PC-9 (cell line): Measurements from ENCODE around the gene MMP7. TPM values are rescaled to one million over a fixed set of nuclear protein-coding genes. Genes with fewer than 3 reads are reported as not detected.

Source experiments
- BruUV-seq: library from RNA; stranded (reverse); fragments of 400-500 nt; replicated peaks from 2 replicates; lab custom pipeline; 2021; lab: Mats Ljungman, UMichigan
- CTCF ChIA-PET: fragments of 300-600 bp; sonication (Branson Sonifier 250); formaldehyde crosslinking; loops from one replicate; lab custom pipeline; 2022; ENCODE audit warnings: antibody characterized with exemption; lab: Charles Lee
- POLR2A ChIA-PET: fragments of 300-600 bp; sonication (Branson Sonifier 250); formaldehyde crosslinking; loops from one replicate; lab custom pipeline; 2022; ENCODE audit warnings: antibody characterized with exemption; ENCODE audit not compliant: unreplicated experiment; lab: Charles Lee
- DNase-seq, 2 experiments: peaks; one replicate each; pipeline versions ENCODE4 v3.0.0 to v3.0.0-alpha.2; 2015 to 2022; ENCODE audit warnings: mixed read lengths in 1 of 2
- H2AFZ ChIP-seq: fragments of 200-600 bp; sonication (generic); 2 replicates; pipeline ENCODE4 v1.8.1; 2017; ENCODE audit warnings: antibody characterized with exemption
- H3F3A ChIP-seq: fragments of 200-600 bp; sonication (generic); 2 replicates; pipeline ENCODE4 v1.8.1; 2017; ENCODE audit warnings: antibody characterized with exemption, mild to moderate bottlenecking, low read depth; ENCODE audit not compliant: insufficient read depth
- H3K27ac ChIP-seq: fragments of 200-600 bp; sonication (generic); 2 replicates; pipeline ENCODE4 v1.6.1; 2016; ENCODE audit warnings: mixed run types
- H3K27me3 ChIP-seq: fragments of 200-600 bp; sonication (generic); 2 replicates; pipeline ENCODE4 v1.6.1; 2016; ENCODE audit warnings: low read depth, mixed run types; ENCODE audit not compliant: insufficient read depth
- H3K36me3 ChIP-seq: fragments of 200-600 bp; sonication (generic); 2 replicates; pipeline ENCODE4 v1.6.1; 2016; ENCODE audit warnings: low read depth, mixed run types
- H3K4me1 ChIP-seq: fragments of 200-600 bp; sonication (generic); replicated peaks from 2 replicates; pipeline ENCODE4 v1.6.1; 2016; ENCODE audit warnings: mixed run types; ENCODE audit not compliant: insufficient read depth
- H3K4me2 ChIP-seq: fragments of 200-600 bp; sonication (generic); 2 replicates; pipeline ENCODE4 v1.6.1; 2017; ENCODE audit warnings: mixed run types
- H3K4me3 ChIP-seq: fragments of 200-600 bp; sonication (generic); 2 replicates; pipeline ENCODE4 v1.6.1; 2016; ENCODE audit warnings: mixed run types
- H3K79me2 ChIP-seq: fragments of 200-600 bp; sonication (generic); 2 replicates; pipeline ENCODE4 v1.6.1; 2017; ENCODE audit warnings: low read depth, mixed run types
- H3K9me2 ChIP-seq: fragments of 200-600 bp; sonication (generic); 2 replicates; pipeline ENCODE4 v1.8.1; 2017; ENCODE audit warnings: mild to moderate bottlenecking; ENCODE audit not compliant: insufficient read depth
- H3K9me3 ChIP-seq: fragments of 200-600 bp; sonication (generic); 2 replicates; pipeline ENCODE4 v1.8.1; 2016; ENCODE audit warnings: low read depth; ENCODE audit not compliant: insufficient read depth
- H4K20me1 ChIP-seq: fragments of 200-600 bp; sonication (generic); 2 replicates; pipeline ENCODE4 v1.8.1; 2017; ENCODE audit not compliant: insufficient read depth
- EZH2 ChIP-seq: fragments of 200-600 bp; sonication (generic); IDR thresholded peaks from 2 replicates; pipeline ENCODE4 v1.8.0; 2017; ENCODE audit warnings: antibody characterized with exemption, low read depth
- intact Hi-C: fragments of 100-400 bp; cut with micrococcal nuclease; formaldehyde crosslinking; loops from one replicate; pipeline ENCODE4 v1.10.0; 2022; ENCODE audit not compliant: unreplicated experiment
- total RNA-seq: library from RNA; stranded (reverse); gene quantifications from 2 replicates; pipeline ENCODE4 v1.2.3, GENCODE V29; 2021
- TF ChIP-seq, protein P1 (sequence below): fragments of 200-600 bp; sonication (generic); conservative IDR thresholded peaks from 2 replicates; pipeline ENCODE4 v1.6.1; 2017; ENCODE audit warnings: mixed run types, antibody characterized with exemption, mild to moderate bottlenecking, moderate library complexity

Gene MMP7
- total RNA-seq, 1 experiment from 2014 or later, result 1.1 TPM

DNA sequence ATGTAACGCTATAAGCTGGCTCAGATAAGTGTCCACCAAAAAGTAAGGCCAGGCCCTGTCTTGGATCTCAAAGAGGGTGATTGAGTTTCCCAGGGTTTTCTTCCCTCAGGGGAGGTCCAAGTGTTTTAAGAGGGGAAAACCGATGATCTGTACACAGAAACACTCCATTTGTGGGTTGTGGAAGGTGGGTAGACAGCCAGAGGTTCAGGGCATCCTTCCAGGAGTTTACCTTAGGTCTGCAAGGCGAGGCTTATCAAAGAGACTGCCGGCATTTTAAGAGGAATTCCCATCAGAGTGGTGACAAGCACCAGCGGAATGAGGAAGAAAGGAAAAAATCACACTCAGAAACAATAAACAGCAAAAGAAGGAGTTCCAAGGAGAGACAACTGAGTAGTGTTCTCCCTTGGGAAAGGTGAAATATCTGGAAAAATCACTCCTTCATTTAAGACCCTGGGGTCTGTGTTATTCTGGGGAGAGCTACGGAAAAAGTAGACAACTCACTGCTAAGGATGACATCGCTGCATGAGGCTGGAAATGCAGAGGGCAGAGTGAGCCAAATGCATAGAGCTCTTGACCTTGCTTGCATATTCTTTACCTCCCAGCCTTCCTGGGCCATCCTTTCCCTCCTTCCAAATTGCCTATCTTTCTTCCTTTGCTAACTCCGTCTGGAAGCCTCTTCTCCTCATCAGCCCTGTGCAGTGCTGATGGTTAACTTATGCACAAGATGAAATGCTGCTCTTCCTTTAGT is 22.1 kb upstream of the MMP7 start:
- intact Hi-C loops, result loop anchor here (1.0 to 5.0 kb wide), 3 partner anchors 12 to 55 kb away; no protein-coding TSS in a partner anchor
- Histone ChIP-seq H4K20me1 (no peaks in the 10 kb centered on the region), H3K4me2 (peak overlapping the region; percentile 66), H3F3A (peaks cover 46% of the 10 kb centered on the region), H3K9me3 (no peaks in the 10 kb centered on the region), H3K4me1 (peaks cover 53% of the 10 kb centered on the region), H3K27me3 (no peaks in the 10 kb centered on the region), H3K9me2 (no peaks in the 10 kb centered on the region), H3K27ac (peak overlapping the region; percentile 95), H3K36me3 (no peaks in the 10 kb centered on the region), H3K4me3 (peak overlapping the region; percentile 27; the same call in 1 of the 2 replicates), H2AFZ (peak overlapping the region; percentile 13; the same call in 1 of the 2 replicates), H3K79me2 (no peaks in the 10 kb centered on the region)
- TSS peak; percentile 95 for BruUV-seq
- peak; percentile 82 to 99 for DNase-seq
- CTCF ChIA-PET, result interaction anchor here (1.1 kb wide), 1 partner anchor 60 kb away, joined by 3 read pairs; no protein-coding TSS in a partner anchor
- POLR2A ChIA-PET, result interaction anchor here (0.6 to 0.9 kb wide), 4 partner anchors 22 to 1632 kb away, joined by 4 to 8 read pairs (median 7); partner anchors contain the start of gene MMP7
- TF ChIP-seq, protein P1, sequence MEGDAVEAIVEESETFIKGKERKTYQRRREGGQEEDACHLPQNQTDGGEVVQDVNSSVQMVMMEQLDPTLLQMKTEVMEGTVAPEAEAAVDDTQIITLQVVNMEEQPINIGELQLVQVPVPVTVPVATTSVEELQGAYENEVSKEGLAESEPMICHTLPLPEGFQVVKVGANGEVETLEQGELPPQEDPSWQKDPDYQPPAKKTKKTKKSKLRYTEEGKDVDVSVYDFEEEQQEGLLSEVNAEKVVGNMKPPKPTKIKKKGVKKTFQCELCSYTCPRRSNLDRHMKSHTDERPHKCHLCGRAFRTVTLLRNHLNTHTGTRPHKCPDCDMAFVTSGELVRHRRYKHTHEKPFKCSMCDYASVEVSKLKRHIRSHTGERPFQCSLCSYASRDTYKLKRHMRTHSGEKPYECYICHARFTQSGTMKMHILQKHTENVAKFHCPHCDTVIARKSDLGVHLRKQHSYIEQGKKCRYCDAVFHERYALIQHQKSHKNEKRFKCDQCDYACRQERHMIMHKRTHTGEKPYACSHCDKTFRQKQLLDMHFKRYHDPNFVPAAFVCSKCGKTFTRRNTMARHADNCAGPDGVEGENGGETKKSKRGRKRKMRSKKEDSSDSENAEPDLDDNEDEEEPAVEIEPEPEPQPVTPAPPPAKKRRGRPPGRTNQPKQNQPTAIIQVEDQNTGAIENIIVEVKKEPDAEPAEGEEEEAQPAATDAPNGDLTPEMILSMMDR, result no peak
- no peak for TF ChIP-seq EZH2

DNA sequence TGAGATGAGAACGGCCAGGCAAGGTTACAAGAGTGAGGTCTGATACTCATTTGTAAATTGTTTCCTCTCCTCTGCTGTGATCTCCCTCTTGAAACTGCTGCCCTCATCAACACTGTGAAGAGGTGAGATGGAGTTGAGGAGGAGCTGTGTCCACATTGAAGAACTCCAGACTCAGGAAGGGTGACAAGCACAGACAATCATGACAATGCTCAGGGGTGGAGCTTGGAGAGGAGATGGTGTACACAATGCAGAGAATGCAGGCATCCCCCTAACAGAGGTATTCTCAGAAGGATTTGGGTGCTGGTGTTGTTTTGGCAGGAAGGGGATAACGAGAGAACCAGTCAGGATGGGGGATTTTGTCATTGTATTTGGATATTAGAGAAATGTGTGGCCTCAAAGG is 21.5 kb upstream of the MMP7 start:
- Histone ChIP-seq H3K9me2 (no peaks in the 10 kb centered on the region), H4K20me1 (no peaks in the 10 kb centered on the region), H3K4me3 (peak overlapping the region; percentile 4; the same call in 1 of the 2 replicates), H3K4me2 (peak overlapping the region; percentile 66), H3K27ac (peak overlapping the region; percentile 95), H3K79me2 (no peaks in the 10 kb centered on the region), H3K36me3 (no peaks in the 10 kb centered on the region), H2AFZ (peak overlapping the region; percentile 13; the same call in 1 of the 2 replicates), H3F3A (peaks cover 46% of the 10 kb centered on the region), H3K9me3 (no peaks in the 10 kb centered on the region), H3K27me3 (no peaks in the 10 kb centered on the region), H3K4me1 (peaks cover 53% of the 10 kb centered on the region)
- no peak for DNase-seq
- ChIA-PET CTCF (interaction anchor here (1.1 kb wide), 1 partner anchor 61 kb away, joined by 3 read pairs; no protein-coding TSS in a partner anchor), POLR2A (interaction anchor here (0.6 to 0.7 kb wide), 3 partner anchors 22 to 1631 kb away, joined by 4 to 8 read pairs (median 6); partner anchors contain the start of gene MMP7)
- intact Hi-C loops, result loop anchor here (1.0 to 5.0 kb wide), 3 partner anchors 12 to 55 kb away; no protein-coding TSS in a partner anchor
- BruUV-seq, result TSS peak; percentile 90
- TF ChIP-seq, protein P1, result no peak
- TF ChIP-seq EZH2, result no peak

DNA sequence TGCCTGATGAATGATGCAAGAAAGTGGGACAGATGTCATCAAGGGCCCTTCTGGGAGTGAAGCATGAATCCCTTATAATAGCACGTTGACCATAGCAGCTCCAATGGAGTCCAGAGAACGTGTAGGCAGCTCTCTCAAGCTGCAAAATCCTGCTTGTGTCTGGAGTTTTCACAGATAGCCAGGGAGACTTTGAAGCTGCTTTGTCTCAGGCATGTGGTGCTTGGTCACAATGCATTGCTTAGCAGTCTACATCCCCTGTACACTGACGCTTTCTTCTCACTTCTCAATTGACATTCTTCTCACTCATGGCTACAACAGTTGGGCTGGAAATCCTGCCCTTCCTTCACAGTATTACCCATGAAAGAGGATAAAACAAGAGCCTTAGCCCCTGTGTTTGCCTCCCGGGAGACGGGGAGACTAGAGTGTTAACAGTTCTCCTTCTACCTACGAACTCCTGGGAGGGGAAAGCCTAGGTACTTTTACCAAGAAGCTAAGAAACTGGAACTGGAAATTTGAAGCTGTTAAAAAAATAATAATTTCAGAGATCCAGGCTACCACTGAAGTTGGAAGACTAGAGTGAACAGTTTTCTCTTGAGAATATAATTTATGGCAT is 20.7 kb upstream of the MMP7 start:
- H3K4me3 ChIP-seq, result peak overlapping the region; percentile 4; the same call in 1 of the 2 replicates
- no peaks in the 10 kb centered on the region for H3K36me3 ChIP-seq
- ChIA-PET POLR2A (interaction anchor here (0.5 kb wide), 1 partner anchor 26 kb away, joined by 3 read pairs; no protein-coding TSS in a partner anchor), CTCF (interaction anchor here (1.1 kb wide), 1 partner anchor 62 kb away, joined by 3 read pairs; no protein-coding TSS in a partner anchor)
- H3K4me1 ChIP-seq, result peaks cover 55% of the 10 kb centered on the region
- no peaks in the 10 kb centered on the region for H3K79me2 ChIP-seq
- H3K4me2 ChIP-seq, result peak overlapping the region; percentile 66
- H3F3A ChIP-seq, result peaks cover 46% of the 10 kb centered on the region
- no peaks in the 10 kb centered on the region for H4K20me1 ChIP-seq
- intact Hi-C loops, result loop anchor here (5.0 kb wide), 1 partner anchor 54 kb away; no protein-coding TSS in a partner anchor
- H2AFZ ChIP-seq, result peak overlapping the region; percentile 13; the same call in 1 of the 2 replicates
- H3K9me3 ChIP-seq, result no peaks in the 10 kb centered on the region
- TF ChIP-seq, protein P1, result no peak
- TF ChIP-seq EZH2, result no peak
- no peaks in the 10 kb centered on the region for H3K27me3 ChIP-seq
- BruUV-seq, result no TSS peak
- DNase-seq, result no peak
- H3K27ac ChIP-seq, result peak overlapping the region; percentile 95
- no peaks in the 10 kb centered on the region for H3K9me2 ChIP-seq
